Psoas muscle (tissue), 8 donors: ENCODE data around the gene RPL31. TPM values are rescaled to one million over a fixed set of nuclear protein-coding genes. Genes with fewer than 3 reads are reported as not detected.

Experiments
- ATAC-seq, 4 donors: fragments of 200-7000 bp; cut with Tn5 transposase; one replicate each; pipeline ENCODE4 v1.9.1; 2020; ENCODE audit warnings: moderate library complexity in 3 of 4, mild to moderate bottlenecking in 2 of 4
- DNase-seq, 2 donors: peaks; one replicate each; pipeline ENCODE4 v3.0.0-alpha.2; 2020
- H3K27ac ChIP-seq: fragments of 200-600 bp; one replicate; pipeline ENCODE4 v1.8.0; 2022
- H3K27me3 ChIP-seq, 3 donors: fragments of 200-600 bp in 1 of 3; one replicate each; pipeline versions ENCODE4 v1.6.1 to v1.8.0; 2013 to 2022; ENCODE audit warnings: low read length in 2 of 3, mild to moderate bottlenecking in 2 of 3, moderate library complexity in 1 of 3; ENCODE audit not compliant: insufficient read depth in 3 of 3
- H3K36me3 ChIP-seq, 2 donors: fragments of 200-600 bp in 1 of 2; one replicate each; pipeline versions ENCODE4 v1.6.1 to v1.8.0; 2013 to 2022; ENCODE audit warnings: low read depth in 1 of 2, mild to moderate bottlenecking in 1 of 2, moderate library complexity in 1 of 2; ENCODE audit not compliant: insufficient read depth in 1 of 2
- H3K4me1 ChIP-seq: fragments of 200-600 bp; one replicate; pipeline ENCODE4 v1.8.0; 2022
- H3K4me3 ChIP-seq: fragments of 200-600 bp; one replicate; pipeline ENCODE4 v1.8.0; 2022; ENCODE audit warnings: mild to moderate bottlenecking
- H3K9me3 ChIP-seq: fragments of 200-600 bp; one replicate; pipeline ENCODE4 v1.8.0; 2022
- WGBS, 3 donors: extraction: QIAGEN DNeasy Blood & Tissue Kit; methylation state at CpG; one replicate each; pipeline versions ENCODE4 v1.1.6 to v1.1.7; 2013; 5-methylcytosine and 5-hydroxymethylcytosine counted together
- intact Hi-C, 2 donors: fragments of 100-400 bp; cut with DNase I; formaldehyde crosslinking; loops; one replicate each; pipeline versions ENCODE4 v1.11.0 to v1.14.2; 2022
- polyA plus RNA-seq, 3 donors: library from polyadenylated mRNA; stranded (reverse); fragments of 200-250 nt; gene quantifications; one replicate each; pipeline ENCODE4 v1.2.3, GENCODE V29; 2013
- total RNA-seq, 4 donors: library from RNA; stranded (reverse); fragmentation: NEBNext Ultra II Directional in 2 of 4; extraction: Animal tissue kit (Norgen Biotek cat#: 25700) in 2 of 4; gene quantifications; one replicate each; pipeline versions ENCODE4 v1.2.1 to v1.2.4, GENCODE V29; 2021 to 2023
- TF ChIP-seq, protein P1 (sequence below): fragments of 200-600 bp; IDR thresholded peaks from one replicate; pipeline ENCODE4 v1.8.0; 2022; ENCODE audit warnings: antibody characterized with exemption
- donor health status: healthy with polysubstance abuse.
- donor health status: DM: no; HTN: no; CAD: no; lungs with moderate emphysema.
- donor health status: Bipolar disorder and iron deficiency.
- donor health status: healthy.
- donor health status: DM: yes; HTN: yes; CAD: no.
- donor health status: DM: no; HTN: no; CAD: no.
- donor health status: DM: no; HTN: no; CAD: no.
- donor health status: DM: yes; HTN: yes; CAD: no.

The RPL31 gene
- total and polyA plus RNA-seq, 7 donors, result 718 to 3,893 (median 1,227) TPM

DNA sequence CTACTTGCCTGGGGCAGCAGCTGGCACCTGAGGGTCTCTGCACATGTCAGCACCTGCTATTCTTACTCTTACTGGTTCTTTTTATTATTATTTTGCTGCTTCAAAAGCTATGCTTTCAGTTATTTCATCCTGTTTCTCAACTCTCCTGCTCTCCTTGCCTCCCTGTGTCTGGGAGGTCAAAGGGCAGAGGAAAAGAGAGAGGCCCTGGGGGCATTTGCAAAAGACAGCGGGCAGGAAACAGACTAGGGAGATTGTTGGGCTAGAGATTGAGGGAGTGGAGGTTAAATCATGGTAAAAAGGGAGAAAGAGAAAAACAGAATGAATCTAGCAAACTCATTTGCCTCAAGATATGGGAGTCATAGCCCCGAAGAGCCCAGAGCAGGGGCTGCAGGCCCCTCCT is 21.1 kb upstream of the RPL31 start:
- Histone ChIP-seq H3K9me3 (no peaks in the 10 kb centered on the region), H3K4me3 (no peak overlapping the region), H3K27me3 (no peaks in the 10 kb centered on the region), H3K36me3 (peaks cover 0 to 52% of the 10 kb centered on the region in 2 donors), H3K27ac (no peak overlapping the region), H3K4me1 (no peaks in the 10 kb centered on the region)
- 90 to 93% (median 91%) methylated on average over 2 of the region's 2 CpGs for WGBS, 3 donors
- DNase-seq (no peak), ATAC-seq (no peak)
- TF ChIP-seq, protein P1, sequence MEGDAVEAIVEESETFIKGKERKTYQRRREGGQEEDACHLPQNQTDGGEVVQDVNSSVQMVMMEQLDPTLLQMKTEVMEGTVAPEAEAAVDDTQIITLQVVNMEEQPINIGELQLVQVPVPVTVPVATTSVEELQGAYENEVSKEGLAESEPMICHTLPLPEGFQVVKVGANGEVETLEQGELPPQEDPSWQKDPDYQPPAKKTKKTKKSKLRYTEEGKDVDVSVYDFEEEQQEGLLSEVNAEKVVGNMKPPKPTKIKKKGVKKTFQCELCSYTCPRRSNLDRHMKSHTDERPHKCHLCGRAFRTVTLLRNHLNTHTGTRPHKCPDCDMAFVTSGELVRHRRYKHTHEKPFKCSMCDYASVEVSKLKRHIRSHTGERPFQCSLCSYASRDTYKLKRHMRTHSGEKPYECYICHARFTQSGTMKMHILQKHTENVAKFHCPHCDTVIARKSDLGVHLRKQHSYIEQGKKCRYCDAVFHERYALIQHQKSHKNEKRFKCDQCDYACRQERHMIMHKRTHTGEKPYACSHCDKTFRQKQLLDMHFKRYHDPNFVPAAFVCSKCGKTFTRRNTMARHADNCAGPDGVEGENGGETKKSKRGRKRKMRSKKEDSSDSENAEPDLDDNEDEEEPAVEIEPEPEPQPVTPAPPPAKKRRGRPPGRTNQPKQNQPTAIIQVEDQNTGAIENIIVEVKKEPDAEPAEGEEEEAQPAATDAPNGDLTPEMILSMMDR, result no peak
- intact Hi-C loops, result loop anchor here in 1 of 2 donors (5.0 to 10.0 kb wide), 2 partner anchors 166 to 254 kb away; no protein-coding TSS in a partner anchor

DNA sequence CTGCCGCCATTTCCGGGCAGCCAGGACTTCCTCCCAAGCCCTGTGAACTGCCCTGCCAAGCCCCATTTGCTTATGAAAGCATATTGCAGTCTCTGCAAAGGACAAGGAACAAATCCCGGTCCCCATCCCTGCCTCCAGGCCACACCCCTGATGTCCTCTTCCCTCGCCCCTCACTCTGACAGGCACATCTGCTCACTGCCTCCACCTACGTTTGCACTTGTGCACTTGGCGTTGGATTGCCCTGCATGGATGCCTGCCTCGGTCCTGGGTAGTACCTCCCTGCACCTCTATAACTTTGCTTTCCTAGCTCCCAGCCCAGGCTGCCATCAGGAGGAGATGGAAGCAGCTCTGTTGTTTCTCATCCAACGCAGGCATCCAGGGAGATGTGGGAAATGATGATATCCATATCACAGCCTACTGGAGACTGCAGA is 19.6 kb upstream of the RPL31 start:
- TF ChIP-seq, protein P1, result no peak
- 69 to 77% (median 73%) methylated on average over 8 of the region's 8 CpGs for WGBS, 3 donors
- Histone ChIP-seq H3K36me3 (peaks cover 0 to 39% of the 10 kb centered on the region in 2 donors), H3K4me1 (no peaks in the 10 kb centered on the region), H3K27ac (no peak overlapping the region), H3K27me3 (no peaks in the 10 kb centered on the region), H3K9me3 (no peaks in the 10 kb centered on the region), H3K4me3 (no peak overlapping the region)
- ATAC-seq (no peak), DNase-seq (no peak)
- intact Hi-C loops, result loop anchor here in 1 of 2 donors (5.0 to 10.0 kb wide), 2 partner anchors 168 to 255 kb away; no protein-coding TSS in a partner anchor

DNA sequence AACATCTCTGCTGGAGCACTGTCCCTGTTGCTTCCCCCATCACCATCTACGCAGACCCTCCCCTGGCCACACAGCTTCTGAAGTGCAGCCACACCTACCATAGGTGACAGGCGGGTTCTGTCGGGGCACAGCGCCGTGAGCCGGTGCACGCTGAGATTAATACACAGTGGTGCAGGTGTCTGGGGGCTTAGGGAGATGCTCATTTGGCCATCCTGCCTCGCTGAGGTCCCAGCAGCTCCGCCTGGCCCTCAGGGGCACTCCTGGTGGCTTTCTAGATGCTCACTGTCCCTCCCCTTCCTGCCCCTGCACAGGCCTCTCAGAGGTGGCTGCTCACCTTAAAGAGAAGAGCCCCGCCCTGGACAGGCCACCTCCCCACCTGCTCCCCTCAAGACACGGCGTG is 18.9 kb upstream of the RPL31 start:
- no peak for ATAC-seq
- no peaks in the 10 kb centered on the region for H3K4me1 ChIP-seq
- H3K27me3 ChIP-seq, result no peaks in the 10 kb centered on the region
- TF ChIP-seq, protein P1, result no peak
- intact Hi-C loops, result loop anchor here in 1 of 2 donors (5.0 to 10.0 kb wide), 2 partner anchors 168 to 256 kb away; no protein-coding TSS in a partner anchor
- no peak for DNase-seq
- H3K36me3 ChIP-seq, result peaks cover 0 to 40% of the 10 kb centered on the region in 2 donors
- no peak overlapping the region for H3K27ac ChIP-seq
- 92 to 95% (median 93%) methylated on average over 12 of the region's 12 CpGs for WGBS, 3 donors
- no peak overlapping the region for H3K4me3 ChIP-seq
- no peaks in the 10 kb centered on the region for H3K9me3 ChIP-seq

DNA sequence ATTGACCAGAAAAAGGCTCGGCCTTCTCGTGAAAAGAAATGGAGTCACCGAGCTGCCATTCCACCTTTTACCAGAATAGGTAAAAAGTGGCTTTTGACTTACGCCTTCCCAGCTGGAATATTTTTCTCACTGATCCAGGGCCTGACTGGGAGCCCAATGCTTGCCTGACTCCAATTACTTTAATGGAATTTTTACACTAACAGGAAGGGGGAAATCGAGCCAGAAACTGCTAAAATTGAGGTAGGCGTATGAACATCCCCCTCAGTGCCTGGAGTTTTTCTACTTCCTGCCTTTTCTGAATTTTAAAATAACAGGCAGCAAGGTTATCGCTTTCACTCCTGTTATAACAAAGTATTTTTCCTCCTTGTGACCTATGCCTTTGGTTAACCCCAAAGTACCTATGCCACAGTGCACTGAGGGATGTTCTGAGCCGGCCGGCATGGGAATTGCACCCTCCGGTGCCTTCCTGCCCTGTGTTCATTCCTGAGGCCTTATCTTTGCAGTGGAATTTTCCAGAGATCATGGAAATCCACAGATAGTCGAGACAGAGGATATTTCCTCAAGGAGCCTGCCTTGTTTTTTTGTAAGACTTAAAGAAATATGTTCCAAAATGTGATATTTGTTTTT is 18.3 kb upstream of the RPL31 start:
- Histone ChIP-seq H3K36me3 (peaks cover 0 to 36% of the 10 kb centered on the region in 2 donors), H3K27ac (no peak overlapping the region), H3K4me3 (no peak overlapping the region), H3K4me1 (no peaks in the 10 kb centered on the region), H3K27me3 (no peaks in the 10 kb centered on the region), H3K9me3 (no peaks in the 10 kb centered on the region)
- DNase-seq (no peak), ATAC-seq (no peak)
- WGBS, 3 donors, result 77 to 82% (median 80%) methylated on average over 11 of the region's 11 CpGs
- intact Hi-C loops, result loop anchor here in 1 of 2 donors (2.0 to 10.0 kb wide), 3 partner anchors 169 to 377 kb away; no protein-coding TSS in a partner anchor
- TF ChIP-seq, protein P1, result no peak
